Measurements from ENCODE around the gene GABRA5. TPM values are rescaled to one million over a fixed set of nuclear protein-coding genes. Genes with fewer than 3 reads are reported as not detected.
A peak's percentile ranks its signal among the peaks of the same experiment; 100 is the strongest.

GABRA5 gene
- total and polyA plus RNA-seq, 2 of the 8 experiments (the other 6 are each of a cell fraction or from before 2014, with no cell fraction given), result 15.0 to 29.6 TPM

DNA sequence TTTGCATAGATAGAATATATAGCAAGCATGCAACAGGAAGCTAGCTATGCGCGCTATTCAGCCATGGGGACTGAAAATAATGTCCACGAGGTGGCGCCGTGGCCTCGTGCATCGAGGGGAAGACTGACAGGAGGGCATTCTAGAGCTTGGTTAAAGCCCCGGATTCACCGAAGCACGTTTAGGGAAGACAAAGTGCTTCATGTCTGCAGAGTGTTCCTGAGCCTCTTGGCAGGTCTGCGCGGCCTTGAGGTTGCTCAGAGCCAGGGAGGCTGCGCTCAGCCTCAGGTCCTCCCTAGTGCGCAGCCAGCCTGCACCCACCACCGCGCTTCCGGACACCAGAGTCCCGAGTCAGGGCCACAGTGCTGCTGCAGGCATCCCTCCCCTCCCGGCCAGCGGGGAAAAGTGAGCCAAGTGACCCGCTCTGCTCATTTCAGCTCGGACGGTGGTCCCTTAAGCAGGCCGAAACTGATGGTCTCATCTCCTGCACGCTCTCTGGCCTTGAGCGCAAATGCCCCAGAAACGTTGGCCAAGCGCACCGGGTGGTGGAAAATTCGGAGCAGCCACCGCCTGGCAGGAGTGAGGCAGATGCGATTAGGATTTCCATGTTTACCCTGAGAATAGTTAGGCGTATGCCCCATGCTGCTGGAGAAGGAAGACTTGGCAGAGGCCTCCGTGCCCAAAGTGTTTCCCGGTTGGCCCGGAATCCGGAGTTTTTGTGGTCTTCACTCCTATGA, 24.8 kb downstream of the GABRA5 start:
- 51% methylated on average over 37 of the region's 37 CpGs; no CpG with 5 or more reads in 1 of the 2 experiments for WGBS, 2 experiments (ENCODE audit: extremely low coverage in 1 of 2, insufficient coverage in 1 of 2, insufficient read length in 1 of 2, insufficient replicate concordance in 2 of 2, low coverage in 1 of 2, low lambda C conversion rate in 2 of 2, missing lambda C conversion rate in 1 of 2)
- Histone ChIP-seq H3K4me2 (ENCODE audit: insufficient read depth in 1 of 2, low read depth in 2 of 2, low read length in 2 of 2) (peak overlapping the region; percentile 0 to 35; a peak in 2 of 4 replicates), H3K4me1 (replicated peaks in 1 of 4; ENCODE audit: control insufficient read depth in 3 of 4, insufficient read depth in 4 of 4, low read length in 3 of 4) (peaks cover 0 to 5% (median 4%) of the 10 kb centered on the region in 4 experiments; a peak in 4 of 7 replicates), H2BK20ac (ENCODE audit: low read length) (no peak overlapping the region), H3K14ac (ENCODE audit: insufficient read length) (no peak overlapping the region), H2AFZ (ENCODE audit: low read length) (peak overlapping the region; percentile 84), H4K20me1 (replicated peaks in 1 of 2; ENCODE audit: control insufficient read depth in 1 of 2, insufficient read depth in 2 of 2, low read length in 2 of 2) (peaks cover 0 to 6% of the 10 kb centered on the region in 2 experiments), H4K91ac (replicated peaks; ENCODE audit: insufficient read length, low read length) (no peak overlapping the region), H3K9ac (replicated peaks in 1 of 4; ENCODE audit: extremely low read depth in 1 of 4, low read depth in 3 of 4, low read length in 3 of 4) (no peak overlapping the region; a peak in 1 of 7 replicates), H3K23ac (ENCODE audit: insufficient read length) (no peak overlapping the region), H3K79me2 (ENCODE audit: control insufficient read depth in 1 of 2, insufficient read depth in 2 of 2, low read length in 2 of 2) (no peaks in the 10 kb centered on the region), H3K18ac (ENCODE audit: extremely low read depth, low read length) (0 out of 2 replicates have a peak overlapping the region, but pooled peaks have one; percentile 55), H3K23me2 (ENCODE audit: low read depth, low read length) (peaks cover 6% of the 10 kb centered on the region), H3K56ac (replicated peaks; ENCODE audit: insufficient read length, low read depth, low read length) (no peak overlapping the region), H4K8ac (ENCODE audit: extremely low read depth, insufficient read depth, low read length) (peak overlapping the region; percentile 94), H3K27ac (ENCODE audit: low read depth, low read length) (no peak overlapping the region), H3K4ac (replicated peaks; ENCODE audit: insufficient read length, low read depth, low read length) (no peak overlapping the region), H2BK5ac (ENCODE audit: low read depth, low read length) (peak overlapping the region; percentile 28; the same call in 1 of the 2 replicates), H2BK12ac (ENCODE audit: low read depth, low read length) (no peak overlapping the region), H3K27me3 (replicated peaks in 1 of 4; ENCODE audit: control insufficient read depth in 3 of 4, extremely low read depth in 1 of 4, insufficient read depth in 3 of 4, low read length in 3 of 4) (no peaks in the 10 kb centered on the region; a peak in 1 of 7 replicates), H2BK120ac (replicated peaks; ENCODE audit: low read depth, low read length) (no peak overlapping the region), H3K79me1 (ENCODE audit: low read depth, low read length) (no peaks in the 10 kb centered on the region), H3K4me3 (ENCODE audit: extremely low read depth in 1 of 4, insufficient read depth in 2 of 4, low read depth in 3 of 4, low read length in 4 of 4) (no peak overlapping the region), H3K9me3 (ENCODE audit: insufficient read depth in 2 of 2, low read depth in 1 of 2, low read length in 1 of 2) (no peaks in the 10 kb centered on the region), H4K5ac (ENCODE audit: insufficient read length, low read depth, low read length) (no peak overlapping the region), H3K36me3 (ENCODE audit: control insufficient read depth in 2 of 4, insufficient read depth in 4 of 4, low read length in 3 of 4) (no peaks in the 10 kb centered on the region), H2AK5ac (ENCODE audit: low read depth, low read length) (no peak overlapping the region), H2BK15ac (ENCODE audit: low read length) (no peak overlapping the region)
- peak; percentile 96 for FAIRE-seq
- peak; percentile 62 to 93 for DNase-seq (ENCODE audit: low read depth in 1 of 2, low spot score in 2 of 2)
- ChIA-PET POLR2A (ENCODE audit: partially characterized antibody) (interaction anchor here (0.8 to 0.9 kb wide), 2 partner anchors 78 to 136 kb away, joined by 3 read pairs; no protein-coding TSS in a partner anchor), CTCF (ENCODE audit: partially characterized antibody) (interaction anchor here (0.7 to 5.1 kb wide), 38 partner anchors 10 to 1189 kb away, joined by 3 to 71 read pairs (median 4); no protein-coding TSS in a partner anchor)
- TF ChIP-seq, protein P1, sequence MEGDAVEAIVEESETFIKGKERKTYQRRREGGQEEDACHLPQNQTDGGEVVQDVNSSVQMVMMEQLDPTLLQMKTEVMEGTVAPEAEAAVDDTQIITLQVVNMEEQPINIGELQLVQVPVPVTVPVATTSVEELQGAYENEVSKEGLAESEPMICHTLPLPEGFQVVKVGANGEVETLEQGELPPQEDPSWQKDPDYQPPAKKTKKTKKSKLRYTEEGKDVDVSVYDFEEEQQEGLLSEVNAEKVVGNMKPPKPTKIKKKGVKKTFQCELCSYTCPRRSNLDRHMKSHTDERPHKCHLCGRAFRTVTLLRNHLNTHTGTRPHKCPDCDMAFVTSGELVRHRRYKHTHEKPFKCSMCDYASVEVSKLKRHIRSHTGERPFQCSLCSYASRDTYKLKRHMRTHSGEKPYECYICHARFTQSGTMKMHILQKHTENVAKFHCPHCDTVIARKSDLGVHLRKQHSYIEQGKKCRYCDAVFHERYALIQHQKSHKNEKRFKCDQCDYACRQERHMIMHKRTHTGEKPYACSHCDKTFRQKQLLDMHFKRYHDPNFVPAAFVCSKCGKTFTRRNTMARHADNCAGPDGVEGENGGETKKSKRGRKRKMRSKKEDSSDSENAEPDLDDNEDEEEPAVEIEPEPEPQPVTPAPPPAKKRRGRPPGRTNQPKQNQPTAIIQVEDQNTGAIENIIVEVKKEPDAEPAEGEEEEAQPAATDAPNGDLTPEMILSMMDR (IDR thresholded peaks at IDR 0.05; ENCODE audit: control extremely low read depth in 1 of 3, insufficient read depth in 1 of 3, low read depth in 1 of 3, low read length in 3 of 3), result peak; percentile 94 to 95 (median 94)
- TF ChIP-seq CHD1 (IDR thresholded peaks at IDR 0.05; ENCODE audit: low read depth, low read length) (no peak), POLR2AphosphoS5 (IDR thresholded peaks at IDR 0.05; ENCODE audit: low read depth, low read length) (no peak), YY1 (IDR thresholded peaks at IDR 0.05; ENCODE audit: low read depth, low read length) (peak; percentile 50; the same call in 1 of the 2 replicates), GABPA (IDR thresholded peaks at IDR 0.05; ENCODE audit: borderline replicate concordance, insufficient read depth, low read length) (peak; percentile 51; the same call in 1 of the 2 replicates), TEAD4 (IDR thresholded peaks at IDR 0.05; ENCODE audit: low read depth, low read length) (peak; percentile 14; the same call in 1 of the 2 replicates), SIN3A (conservative IDR thresholded peaks at IDR 0.05 in 1 of 2, IDR thresholded peaks at IDR 0.05 in 1 of 2; ENCODE audit: low read depth in 1 of 2, low read length in 2 of 2) (0 out of 4 replicates have a peak, but pooled peaks of 1 of the 2 experiments have one; percentile 16), JUND (IDR thresholded peaks at IDR 0.05; ENCODE audit: low read length) (peak; percentile 33; the same call in 1 of the 2 replicates), GTF2F1 (IDR thresholded peaks at IDR 0.05; ENCODE audit: borderline replicate concordance, low read depth, low read length) (no peak)

All from H1 (cell line).